ENCODE results near the gene TANK.

TANK gene

GRCh38 chr2:161113693-161114575, 46.3 kb upstream of the TANK start:
- Histone ChIP-seq H3K36me3 (ENCODE audit: insufficient read depth) (no peaks in the 10 kb centered on the region), H4K20me1 (ENCODE audit: insufficient read depth) (no peaks in the 10 kb centered on the region), H3K27me3 (ENCODE audit: insufficient read depth, low read depth) (no peaks in the 10 kb centered on the region), H3K9ac (no peak overlapping the region), H3K4me2 (no peak overlapping the region), H3K79me2 (ENCODE audit: insufficient read depth, low read depth) (no peaks in the 10 kb centered on the region), H2AFZ (ENCODE audit: low read depth) (no peak overlapping the region), H3K4me1 (ENCODE audit: low read depth, poor library complexity, severe bottlenecking) (no peaks in the 10 kb centered on the region), H3K27ac (no peak overlapping the region), H3K4me3 (IDR thresholded peaks at IDR 0.05; ENCODE audit: insufficient read depth, low read depth, low read length) (no peak overlapping the region)
- no peak for TF ChIP-seq CTCF (conservative IDR thresholded peaks at IDR 0.05; ENCODE audit: low read depth, low read length)

- no peak overlapping the region for H3K4me2 ChIP-seq
- no peak overlapping the region for H3K4me3 ChIP-seq (IDR thresholded peaks at IDR 0.05; ENCODE audit: insufficient read depth, low read depth, low read length)
- H3K79me2 ChIP-seq (ENCODE audit: insufficient read depth, low read depth), result no peaks in the 10 kb centered on the region
- no peaks in the 10 kb centered on the region for H3K27me3 ChIP-seq (ENCODE audit: insufficient read depth, low read depth)
- no peak overlapping the region for H3K9ac ChIP-seq
- H4K20me1 ChIP-seq (ENCODE audit: insufficient read depth), result no peaks in the 10 kb centered on the region
- no peaks in the 10 kb centered on the region for H3K36me3 ChIP-seq (ENCODE audit: insufficient read depth)
- no peak overlapping the region for H2AFZ ChIP-seq (ENCODE audit: low read depth)
- H3K4me1 ChIP-seq (ENCODE audit: low read depth, poor library complexity, severe bottlenecking), result no peaks in the 10 kb centered on the region
- TF ChIP-seq CTCF (conservative IDR thresholded peaks at IDR 0.05; ENCODE audit: low read depth, low read length), result no peak
- H3K27ac ChIP-seq, result no peak overlapping the region
Observed at GRCh38 chr2:161115205-161115604, 45.0 kb upstream of the TANK start.

GRCh38 chr2:161115605-161116380, 44.4 kb upstream of the TANK start:
- Histone ChIP-seq H3K4me1 (ENCODE audit: low read depth, poor library complexity, severe bottlenecking) (no peaks in the 10 kb centered on the region), H3K27ac (no peak overlapping the region), H3K4me2 (no peak overlapping the region), H3K36me3 (ENCODE audit: insufficient read depth) (no peaks in the 10 kb centered on the region), H3K79me2 (ENCODE audit: insufficient read depth, low read depth) (no peaks in the 10 kb centered on the region), H3K4me3 (IDR thresholded peaks at IDR 0.05; ENCODE audit: insufficient read depth, low read depth, low read length) (no peak overlapping the region), H3K9ac (no peak overlapping the region), H3K27me3 (ENCODE audit: insufficient read depth, low read depth) (no peaks in the 10 kb centered on the region), H4K20me1 (ENCODE audit: insufficient read depth) (no peaks in the 10 kb centered on the region), H2AFZ (ENCODE audit: low read depth) (no peak overlapping the region)
- TF ChIP-seq CTCF (conservative IDR thresholded peaks at IDR 0.05; ENCODE audit: low read depth, low read length), result no peak

- no peaks in the 10 kb centered on the region for H3K36me3 ChIP-seq (ENCODE audit: insufficient read depth)
- no peak overlapping the region for H3K4me2 ChIP-seq
- H3K27me3 ChIP-seq (ENCODE audit: insufficient read depth, low read depth), result no peaks in the 10 kb centered on the region
- H4K20me1 ChIP-seq (ENCODE audit: insufficient read depth), result no peaks in the 10 kb centered on the region
- no peaks in the 10 kb centered on the region for H3K79me2 ChIP-seq (ENCODE audit: insufficient read depth, low read depth)
- H3K4me3 ChIP-seq (IDR thresholded peaks at IDR 0.05; ENCODE audit: insufficient read depth, low read depth, low read length), result no peak overlapping the region
- TF ChIP-seq CTCF (conservative IDR thresholded peaks at IDR 0.05; ENCODE audit: low read depth, low read length), result no peak
- H3K9ac ChIP-seq, result no peak overlapping the region
- no peak overlapping the region for H3K27ac ChIP-seq
- H2AFZ ChIP-seq (ENCODE audit: low read depth), result no peak overlapping the region
- no peaks in the 10 kb centered on the region for H3K4me1 ChIP-seq (ENCODE audit: low read depth, poor library complexity, severe bottlenecking)
Observed at GRCh38 chr2:161116509-161116908, 43.7 kb upstream of the TANK start.
